Hepatocyte (in vitro differentiated cells): ENCODE data around the gene LSAMP. TPM values are rescaled to one million over a fixed set of nuclear protein-coding genes. Genes with fewer than 3 reads are reported as not detected.

ENCODE experiments used
- DNase-seq: peaks from one replicate; pipeline ENCODE4 v3.0.0-alpha.2; 2016; ENCODE audit warnings: low spot score
- H2AFZ ChIP-seq: fragments of 200-600 bp; sonication (generic); 2 replicates; pipeline ENCODE4 v1.6.0; 2016; ENCODE audit warnings: antibody characterized with exemption, mild to moderate bottlenecking
- H3K27ac ChIP-seq: fragments of 200-600 bp; sonication (generic); 2 replicates; pipeline ENCODE4 v1.5.1; 2016; ENCODE audit warnings: mild to moderate bottlenecking
- H3K27me3 ChIP-seq: fragments of 200-600 bp; sonication (generic); 2 replicates; pipeline ENCODE4 v1.6.1; 2016
- H3K36me3 ChIP-seq: fragments of 200-600 bp; sonication (generic); replicated peaks from 2 replicates; pipeline ENCODE4 v1.5.1; 2016; ENCODE audit warnings: low read depth; ENCODE audit not compliant: insufficient read depth
- H3K4me1 ChIP-seq: fragments of 200-600 bp; sonication (generic); 2 replicates; pipeline ENCODE4 v1.5.1; 2016; ENCODE audit warnings: mild to moderate bottlenecking, moderate library complexity; ENCODE audit not compliant: insufficient read depth
- H3K4me2 ChIP-seq: fragments of 200-600 bp; sonication (generic); 2 replicates; pipeline ENCODE4 v1.6.0; 2016
- H3K4me3 ChIP-seq: fragments of 200-600 bp; sonication (generic); 2 replicates; pipeline ENCODE4 v1.5.1; 2016; ENCODE audit warnings: mild to moderate bottlenecking
- H3K79me2 ChIP-seq: fragments of 200-600 bp; sonication (generic); 2 replicates; pipeline ENCODE4 v1.6.0; 2017; ENCODE audit warnings: mild to moderate bottlenecking
- H3K9me2 ChIP-seq: fragments of 200-600 bp; sonication (generic); replicated peaks from 2 replicates; pipeline ENCODE4 v1.6.0; 2017; ENCODE audit warnings: mild to moderate bottlenecking; ENCODE audit not compliant: insufficient read depth
- H3K9me3 ChIP-seq: fragments of 200-600 bp; sonication (generic); 2 replicates; pipeline ENCODE4 v1.5.1; 2016; ENCODE audit warnings: low read depth, mild to moderate bottlenecking
- H4K20me1 ChIP-seq: fragments of 200-600 bp; sonication (generic); 2 replicates; pipeline ENCODE4 v1.6.0; 2016; ENCODE audit warnings: mild to moderate bottlenecking; ENCODE audit not compliant: insufficient read depth, poor library complexity, severe bottlenecking
- EZH2 ChIP-seq: fragments of 200-600 bp; sonication (generic); IDR thresholded peaks from 2 replicates; pipeline ENCODE4 v1.6.1; 2016; ENCODE audit warnings: antibody characterized with exemption, mild to moderate bottlenecking, borderline replicate concordance
- EZH2phosphoT487 ChIP-seq: fragments of 200-600 bp; sonication (generic); IDR thresholded peaks from one replicate; pipeline ENCODE4 v1.6.1; 2018; ENCODE audit warnings: antibody characterized with exemption, mild to moderate bottlenecking, low read depth, moderate library complexity; ENCODE audit not compliant: unreplicated experiment, severe bottlenecking
- WGBS: methylation state at CpG from one replicate; pipeline ENCODE4 v1.1.6; 2016; ENCODE audit warnings: low lambda C conversion rate; ENCODE audit errors: missing lambda C conversion rate; 5-methylcytosine and 5-hydroxymethylcytosine counted together
- polyA plus RNA-seq: library from polyadenylated mRNA; unstranded; fragments of >200 nt; fragmentation: Nextera tagmentation; extraction: Ambion mirVana; gene quantifications from 2 replicates; pipeline ENCODE4 v1.2.1, GENCODE V29; 2016
- total RNA-seq: library from RNA; depleted of rRNA; stranded (reverse); fragments of >200 nt; gene quantifications from 2 replicates; pipeline ENCODE4 v1.2.3, GENCODE V29; 2014
- TF ChIP-seq, protein P1 (sequence below): fragments of 200-600 bp; sonication (generic); IDR thresholded peaks from 2 replicates; pipeline ENCODE4 v1.5.1; 2016; ENCODE audit warnings: antibody characterized with exemption, mild to moderate bottlenecking; ENCODE audit not compliant: poor library complexity

The LSAMP gene
- total and polyA plus RNA-seq, 2 experiments from 2014 or later, result 15.1 to 22.3 TPM

DNA sequence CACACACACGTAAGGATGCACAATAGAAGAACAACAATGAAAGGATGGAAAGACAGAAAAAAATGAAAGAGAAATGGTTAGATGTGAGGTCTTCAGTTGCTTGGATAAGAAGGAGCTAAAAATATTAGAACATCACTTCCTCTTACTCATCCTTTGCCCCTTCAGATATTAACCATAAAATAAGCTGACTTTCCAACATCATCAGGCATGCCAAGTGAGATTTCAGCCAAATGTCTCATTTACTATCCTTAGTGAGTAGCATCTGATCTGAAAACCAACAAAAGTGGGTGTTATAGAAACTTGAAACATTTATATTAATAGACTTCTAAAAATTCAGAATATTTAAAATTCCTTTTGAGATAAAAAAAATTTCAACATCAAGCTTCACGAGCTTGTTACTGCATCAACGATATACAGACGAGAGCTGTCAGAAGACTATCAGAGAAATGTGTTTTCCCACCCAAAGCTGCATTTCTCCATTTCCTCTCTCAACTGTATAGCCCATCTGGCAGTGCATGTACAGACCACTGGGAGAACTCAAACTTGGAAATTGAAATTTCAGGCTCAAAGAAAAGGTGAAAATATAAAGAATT is 25.4 kb upstream of the LSAMP start:
- no peaks in the 10 kb centered on the region for H3K9me2 ChIP-seq
- H2AFZ ChIP-seq, result no peak overlapping the region
- H3K27ac ChIP-seq, result no peak overlapping the region
- 78% methylated on average over 4 of the region's 4 CpGs for WGBS
- no peaks in the 10 kb centered on the region for H4K20me1 ChIP-seq
- no peaks in the 10 kb centered on the region for H3K27me3 ChIP-seq
- no peaks in the 10 kb centered on the region for H3K9me3 ChIP-seq
- no peak overlapping the region for H3K4me2 ChIP-seq
- no peak for TF ChIP-seq EZH2
- TF ChIP-seq EZH2phosphoT487, result no peak
- TF ChIP-seq, protein P1, sequence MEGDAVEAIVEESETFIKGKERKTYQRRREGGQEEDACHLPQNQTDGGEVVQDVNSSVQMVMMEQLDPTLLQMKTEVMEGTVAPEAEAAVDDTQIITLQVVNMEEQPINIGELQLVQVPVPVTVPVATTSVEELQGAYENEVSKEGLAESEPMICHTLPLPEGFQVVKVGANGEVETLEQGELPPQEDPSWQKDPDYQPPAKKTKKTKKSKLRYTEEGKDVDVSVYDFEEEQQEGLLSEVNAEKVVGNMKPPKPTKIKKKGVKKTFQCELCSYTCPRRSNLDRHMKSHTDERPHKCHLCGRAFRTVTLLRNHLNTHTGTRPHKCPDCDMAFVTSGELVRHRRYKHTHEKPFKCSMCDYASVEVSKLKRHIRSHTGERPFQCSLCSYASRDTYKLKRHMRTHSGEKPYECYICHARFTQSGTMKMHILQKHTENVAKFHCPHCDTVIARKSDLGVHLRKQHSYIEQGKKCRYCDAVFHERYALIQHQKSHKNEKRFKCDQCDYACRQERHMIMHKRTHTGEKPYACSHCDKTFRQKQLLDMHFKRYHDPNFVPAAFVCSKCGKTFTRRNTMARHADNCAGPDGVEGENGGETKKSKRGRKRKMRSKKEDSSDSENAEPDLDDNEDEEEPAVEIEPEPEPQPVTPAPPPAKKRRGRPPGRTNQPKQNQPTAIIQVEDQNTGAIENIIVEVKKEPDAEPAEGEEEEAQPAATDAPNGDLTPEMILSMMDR, result no peak
- H3K4me3 ChIP-seq, result no peak overlapping the region
- H3K4me1 ChIP-seq, result peaks cover 11% of the 10 kb centered on the region
- DNase-seq, result no peak
- no peaks in the 10 kb centered on the region for H3K79me2 ChIP-seq
- H3K36me3 ChIP-seq, result no peaks in the 10 kb centered on the region

- TF ChIP-seq EZH2phosphoT487 (no peak), EZH2 (no peak)
- TF ChIP-seq, protein P1, result no peak
- Histone ChIP-seq H3K27me3 (no peaks in the 10 kb centered on the region), H3K4me2 (no peak overlapping the region), H3K79me2 (no peaks in the 10 kb centered on the region), H3K4me3 (no peak overlapping the region), H3K4me1 (peaks cover 9% of the 10 kb centered on the region), H3K9me3 (no peaks in the 10 kb centered on the region), H2AFZ (no peak overlapping the region), H3K9me2 (no peaks in the 10 kb centered on the region), H3K27ac (no peak overlapping the region), H3K36me3 (no peaks in the 10 kb centered on the region), H4K20me1 (no peaks in the 10 kb centered on the region)
- no peak for DNase-seq
- 79% methylated on average over 3 of the region's 3 CpGs for WGBS
Observed at GRCh38 chr3:116469546-116469945, 24.3 kb upstream of the LSAMP start.

- Histone ChIP-seq H2AFZ (no peak overlapping the region), H3K79me2 (no peaks in the 10 kb centered on the region), H3K27me3 (no peaks in the 10 kb centered on the region), H3K27ac (no peak overlapping the region), H3K9me2 (no peaks in the 10 kb centered on the region), H3K9me3 (no peaks in the 10 kb centered on the region), H4K20me1 (no peaks in the 10 kb centered on the region), H3K4me2 (no peak overlapping the region), H3K36me3 (no peaks in the 10 kb centered on the region), H3K4me3 (no peak overlapping the region), H3K4me1 (no peaks in the 10 kb centered on the region)
- TF ChIP-seq EZH2 (no peak), EZH2phosphoT487 (no peak)
- TF ChIP-seq, protein P1, result no peak
- DNase-seq, result no peak
- 86% methylated on average over 1 of the region's 1 CpG for WGBS
Observed at GRCh38 chr3:116464276-116464798, 19.1 kb upstream of the LSAMP start.
